Skeletal muscle satellite cell (primary cell): ENCODE measurements around the gene CSNK1G3. TPM values are rescaled to one million over a fixed set of nuclear protein-coding genes. Genes with fewer than 3 reads are reported as not detected.
A peak's percentile ranks its signal among the peaks of the same experiment; 100 is the strongest.
"Not testable (repeated sequence)": the region's sequence is repeated elsewhere in the genome, so short reads cannot be mapped to it uniquely, and the experiment has no call there.

ENCODE experiments used
- H3K27me3 ChIP-seq: 2 replicates; pipeline ENCODE4 v1.7.0; 2013; ENCODE audit warnings: low read length; ENCODE audit not compliant: control insufficient read depth, insufficient read depth
- H3K36me3 ChIP-seq: 2 replicates; pipeline ENCODE4 v1.7.0; 2013; ENCODE audit warnings: mild to moderate bottlenecking, control low read depth, low read length; ENCODE audit not compliant: insufficient read depth
- H3K4me1 ChIP-seq: 2 replicates; pipeline ENCODE4 v1.7.0; 2013; ENCODE audit warnings: low read length; ENCODE audit not compliant: control insufficient read depth, insufficient read depth
- H3K4me2 ChIP-seq: 2 replicates; pipeline ENCODE4 v1.7.0; 2013; ENCODE audit warnings: mild to moderate bottlenecking, low read length
- H3K4me3 ChIP-seq: 2 replicates; pipeline ENCODE4 v1.7.0; 2013; ENCODE audit warnings: low read length
- H3K9ac ChIP-seq: 2 replicates; pipeline ENCODE4 v1.7.0; 2013; ENCODE audit warnings: mild to moderate bottlenecking, low read depth, low read length, moderate library complexity
- H3K9me3 ChIP-seq: replicated peaks from 2 replicates; pipeline ENCODE4 v1.7.0; 2013; ENCODE audit warnings: mild to moderate bottlenecking, control low read depth, low read length
- total RNA-seq: library from RNA; depleted of rRNA; stranded (reverse); fragments of >200 nt; gene quantifications from 2 replicates; pipeline ENCODE4 v1.2.3, GENCODE V29; 2012; rRNA removed

CSNK1G3 gene
- 37.8 and 46.9 TPM in 2 replicates for total RNA-seq

DNA sequence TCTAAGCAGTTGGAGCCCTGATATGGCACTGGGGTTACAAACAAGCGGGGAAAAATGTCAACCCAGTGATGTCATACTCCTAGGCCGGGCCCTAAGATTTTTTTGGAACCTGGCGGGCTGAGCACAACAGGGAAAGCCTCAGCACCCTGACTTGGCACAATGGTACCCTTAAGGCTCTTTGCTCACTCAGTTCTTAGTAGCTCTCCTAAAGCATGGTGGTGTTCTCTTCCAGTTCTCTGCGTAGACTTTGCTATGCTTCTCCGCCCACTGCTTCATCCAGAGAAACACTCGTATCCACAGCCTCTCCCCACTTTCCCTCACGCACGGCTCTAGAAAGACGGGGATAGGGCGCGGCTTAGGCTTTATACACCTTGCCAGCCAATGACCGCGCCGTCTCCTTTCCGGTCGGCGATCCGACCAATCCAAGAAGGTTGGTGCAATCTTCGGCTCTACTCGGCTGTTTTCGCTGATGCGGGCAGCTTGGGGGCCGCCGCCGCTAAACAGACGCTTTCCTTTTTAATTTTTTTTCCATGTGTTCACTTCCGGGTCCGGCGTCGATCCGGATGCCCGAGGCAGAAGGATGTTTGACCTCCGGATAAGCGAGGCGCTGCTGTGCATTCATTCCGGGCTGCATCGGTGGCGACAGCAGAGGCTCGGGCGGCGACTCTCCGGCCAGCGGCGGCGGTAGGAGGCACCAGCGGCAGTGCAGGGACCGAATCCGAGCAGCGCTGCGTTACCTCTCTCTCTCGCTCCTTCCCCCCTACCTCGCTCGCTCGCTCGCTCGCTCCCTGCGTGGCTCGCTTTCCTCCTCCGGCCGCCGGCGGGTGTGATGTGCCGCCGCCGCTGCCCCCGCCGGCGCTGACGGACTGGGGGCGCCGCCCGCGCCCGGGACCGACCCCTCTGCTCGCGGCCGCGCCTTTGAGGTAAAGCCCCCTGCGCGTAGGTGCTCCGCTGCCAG, at the start of gene CSNK1G3:
TSS of gene CSNK1G3 (plus strand) at position 530 of the 958 bp plus-strand sequence. CDS start 33,487 bp downstream, outside the sequence.
- H3K9ac ChIP-seq, result peak within 1 kb of the TSS; percentile 89
- H3K4me1 ChIP-seq, result peaks cover 23% of the 10 kb centered on the region
- H3K4me3 ChIP-seq, result peak within 1 kb of the TSS; percentile 91

DNA sequence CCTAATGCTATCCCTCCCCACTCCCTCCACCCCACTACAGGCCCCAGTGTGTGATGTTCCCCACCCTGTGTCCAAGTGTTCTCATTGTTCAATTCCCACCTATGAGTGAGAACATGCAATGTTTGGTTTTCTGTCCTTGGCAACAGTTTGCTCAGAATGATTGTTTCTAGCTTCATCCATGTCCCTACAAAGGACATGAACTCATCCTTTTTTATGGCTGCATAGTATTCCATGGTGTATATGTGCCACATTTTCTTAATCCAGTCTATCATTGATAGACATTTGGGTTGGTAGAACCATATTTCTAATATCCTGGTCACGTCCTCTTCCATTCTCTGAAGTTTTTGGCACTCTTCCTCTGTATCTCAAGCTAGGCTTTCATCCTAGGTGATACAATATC, 45.1 kb upstream of the CSNK1G3 start:
- not testable (repeated sequence) for H3K36me3 ChIP-seq, H3K4me2 ChIP-seq, H3K9me3 ChIP-seq, H3K27me3 ChIP-seq, H3K9ac ChIP-seq, H3K4me1 ChIP-seq, H3K4me3 ChIP-seq

More for the DNA sequence above, at the start of gene CSNK1G3:
- H3K9me3 ChIP-seq, result no peaks in the 10 kb centered on the region
- no peaks in the 10 kb centered on the region for H3K27me3 ChIP-seq
- H3K36me3 ChIP-seq, result no peaks in the 10 kb centered on the region
- peak within 1 kb of the TSS; percentile 80 for H3K4me2 ChIP-seq

DNA sequence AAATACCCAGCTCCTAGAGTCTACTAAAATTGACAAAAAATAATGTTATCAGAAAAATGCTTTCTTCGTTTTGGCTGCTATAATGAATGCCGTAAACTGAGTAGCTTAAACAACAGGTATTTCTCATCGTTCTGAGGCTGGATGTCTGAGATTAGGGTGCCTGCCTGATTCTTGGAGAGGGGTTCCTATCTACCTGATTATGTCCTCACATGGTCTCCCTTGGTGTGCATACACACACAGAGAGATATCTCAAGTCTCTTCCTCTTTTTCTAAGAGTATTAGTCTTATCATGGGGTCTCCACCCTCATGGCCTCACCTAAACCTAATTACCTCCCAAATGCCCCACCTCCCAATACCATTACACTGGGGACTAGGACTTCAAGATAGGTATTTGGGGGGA, 40.6 kb upstream of the CSNK1G3 start:
- H3K36me3 ChIP-seq, result no peaks in the 10 kb centered on the region
- no peaks in the 10 kb centered on the region for H3K4me1 ChIP-seq
- no peaks in the 10 kb centered on the region for H3K27me3 ChIP-seq

DNA sequence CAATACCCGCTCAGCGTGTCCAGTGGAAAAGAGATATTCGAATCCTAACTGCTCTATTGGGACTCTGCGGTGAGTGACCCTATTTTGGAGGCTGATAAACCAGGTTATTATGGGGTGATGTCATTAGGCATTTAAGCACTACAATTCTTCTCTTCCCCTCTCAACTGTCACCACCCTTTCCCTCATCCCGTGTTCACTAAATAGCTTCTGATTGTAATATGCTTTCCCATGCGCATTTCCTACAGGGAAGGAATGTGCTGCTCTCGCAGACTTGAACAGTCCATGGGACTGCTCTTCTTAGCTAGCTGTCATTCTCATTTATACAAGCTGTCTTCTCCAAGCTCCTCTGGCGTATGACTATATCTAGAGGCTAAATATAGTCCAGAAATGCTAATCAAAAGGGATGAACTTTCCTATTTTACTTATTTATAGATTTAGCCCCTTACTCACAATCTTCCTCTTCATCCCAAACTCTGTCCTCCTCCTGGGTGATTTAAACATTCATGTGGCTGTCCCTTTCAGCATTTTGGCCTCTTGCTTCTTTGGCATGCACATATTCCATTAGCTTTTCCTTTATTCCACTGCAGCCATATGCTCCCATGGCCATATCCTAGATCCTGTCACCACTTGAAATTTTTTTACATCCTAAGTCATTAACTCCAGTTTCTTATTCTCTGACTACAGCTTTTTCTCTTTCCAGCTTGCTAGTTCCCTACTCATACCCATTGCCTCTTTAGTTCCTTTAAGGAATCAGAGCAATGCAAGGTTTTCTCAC, 39.6 kb upstream of the CSNK1G3 start:
- Histone ChIP-seq H3K9ac (no peak overlapping the region), H3K36me3 (no peaks in the 10 kb centered on the region)

More for the DNA sequence above, 40.6 kb upstream of the CSNK1G3 start:
- Histone ChIP-seq H3K9ac (no peak overlapping the region), H3K4me2 (no peak overlapping the region), H3K9me3 (no peaks in the 10 kb centered on the region), H3K4me3 (no peak overlapping the region)

DNA sequence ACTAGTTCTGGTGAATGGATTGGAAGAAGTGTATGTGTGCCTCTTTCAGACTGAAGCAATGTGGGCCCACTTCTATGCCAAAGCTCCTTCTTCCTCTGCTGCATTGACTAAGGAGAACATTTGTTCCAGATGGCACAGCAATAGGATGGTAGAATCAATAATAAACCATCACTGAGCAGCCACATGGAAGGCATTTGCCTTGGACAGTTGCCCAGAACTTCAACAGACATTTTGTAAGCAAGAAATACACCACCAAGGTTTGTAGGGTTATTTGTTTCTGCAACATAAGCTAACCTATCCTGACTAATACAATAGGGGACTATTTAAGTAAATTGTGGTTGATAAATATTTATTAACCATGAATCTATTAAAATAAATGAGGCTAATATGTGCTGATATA, 37.7 kb upstream of the CSNK1G3 start:
- Histone ChIP-seq H3K4me3 (no peak overlapping the region), H3K27me3 (no peaks in the 10 kb centered on the region), H3K9me3 (no peaks in the 10 kb centered on the region), H3K36me3 (no peaks in the 10 kb centered on the region), H3K4me1 (no peaks in the 10 kb centered on the region), H3K4me2 (no peak overlapping the region), H3K9ac (no peak overlapping the region)

More for the DNA sequence above, 39.6 kb upstream of the CSNK1G3 start:
- H3K4me3 ChIP-seq, result no peak overlapping the region
- H3K4me1 ChIP-seq, result no peaks in the 10 kb centered on the region
- H3K9me3 ChIP-seq, result no peaks in the 10 kb centered on the region
- no peak overlapping the region for H3K4me2 ChIP-seq
- no peaks in the 10 kb centered on the region for H3K27me3 ChIP-seq

DNA sequence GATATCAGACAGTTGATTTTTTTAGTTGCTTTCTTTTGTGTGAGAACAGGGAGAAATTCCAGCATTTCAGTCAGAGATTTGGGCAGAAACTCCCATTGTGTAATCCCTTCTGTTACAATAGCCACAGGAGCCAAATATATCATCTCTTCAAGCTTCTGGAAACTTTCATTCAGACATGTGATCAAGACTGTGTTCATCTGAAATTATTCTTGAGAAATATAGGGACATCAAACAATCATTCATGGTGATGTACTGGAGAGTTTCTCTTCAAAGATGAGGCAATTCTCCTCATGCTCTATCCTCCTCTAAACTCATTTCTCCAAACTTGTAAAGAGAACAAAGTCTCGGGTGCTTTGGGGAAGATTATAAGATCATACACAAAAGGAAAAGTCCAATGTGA, 35.2 kb upstream of the CSNK1G3 start:
- H3K4me1 ChIP-seq, result peaks cover 1% of the 10 kb centered on the region
- H3K36me3 ChIP-seq, result no peaks in the 10 kb centered on the region
- H3K27me3 ChIP-seq, result no peaks in the 10 kb centered on the region
- H3K9me3 ChIP-seq, result no peaks in the 10 kb centered on the region
- no peak overlapping the region for H3K9ac ChIP-seq
- H3K4me3 ChIP-seq, result no peak overlapping the region
- no peak overlapping the region for H3K4me2 ChIP-seq

DNA sequence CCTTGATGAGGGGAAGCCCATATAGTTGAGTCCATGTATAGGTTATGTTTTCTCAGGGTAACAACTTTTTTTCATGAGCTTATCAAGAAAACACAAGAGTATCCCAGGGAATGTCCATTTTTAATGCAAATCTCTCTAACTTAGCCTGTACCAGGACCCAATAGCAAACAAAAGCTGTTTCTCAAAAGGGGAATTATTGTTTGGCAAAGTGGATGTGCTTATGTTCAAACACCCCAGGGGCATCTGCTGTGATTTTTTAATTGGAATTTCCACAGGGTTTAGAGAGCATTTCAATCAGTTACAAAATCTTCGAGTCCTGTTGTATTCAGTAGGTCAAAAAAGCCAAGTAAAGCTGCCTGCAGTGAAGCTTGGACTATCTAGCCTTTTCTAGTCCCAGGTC, 33.4 kb upstream of the CSNK1G3 start:
- Histone ChIP-seq H3K9ac (no peak overlapping the region), H3K4me3 (no peak overlapping the region), H3K4me1 (peaks cover 12% of the 10 kb centered on the region)

DNA sequence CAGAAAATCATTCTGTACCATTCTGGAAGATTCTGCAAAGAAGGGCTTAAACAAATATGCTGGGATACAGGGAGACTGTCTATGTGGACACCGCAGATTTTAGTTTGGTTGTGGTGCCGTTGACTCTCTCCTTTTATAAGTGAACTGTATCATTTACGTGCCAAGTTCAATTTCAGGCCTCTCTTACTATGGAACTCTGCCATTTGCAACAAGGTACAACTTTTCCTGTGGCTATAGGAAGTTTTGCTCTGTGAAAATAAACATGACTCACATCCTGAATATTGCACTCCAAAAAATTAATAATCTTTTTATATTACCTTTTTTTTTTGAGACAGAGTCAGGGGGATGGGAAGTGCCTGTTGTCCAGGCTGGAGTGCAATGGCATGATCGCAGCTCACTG, 29.7 kb upstream of the CSNK1G3 start:
- Histone ChIP-seq H3K4me3 (no peak overlapping the region), H3K36me3 (no peaks in the 10 kb centered on the region), H3K4me1 (peaks cover 28% of the 10 kb centered on the region), H3K4me2 (peak overlapping the region; percentile 56), H3K27me3 (no peaks in the 10 kb centered on the region), H3K9me3 (no peaks in the 10 kb centered on the region), H3K9ac (no peak overlapping the region)

More for the DNA sequence above, 33.4 kb upstream of the CSNK1G3 start:
- no peaks in the 10 kb centered on the region for H3K9me3 ChIP-seq
- no peak overlapping the region for H3K4me2 ChIP-seq
- H3K36me3 ChIP-seq, result no peaks in the 10 kb centered on the region
- no peaks in the 10 kb centered on the region for H3K27me3 ChIP-seq

DNA sequence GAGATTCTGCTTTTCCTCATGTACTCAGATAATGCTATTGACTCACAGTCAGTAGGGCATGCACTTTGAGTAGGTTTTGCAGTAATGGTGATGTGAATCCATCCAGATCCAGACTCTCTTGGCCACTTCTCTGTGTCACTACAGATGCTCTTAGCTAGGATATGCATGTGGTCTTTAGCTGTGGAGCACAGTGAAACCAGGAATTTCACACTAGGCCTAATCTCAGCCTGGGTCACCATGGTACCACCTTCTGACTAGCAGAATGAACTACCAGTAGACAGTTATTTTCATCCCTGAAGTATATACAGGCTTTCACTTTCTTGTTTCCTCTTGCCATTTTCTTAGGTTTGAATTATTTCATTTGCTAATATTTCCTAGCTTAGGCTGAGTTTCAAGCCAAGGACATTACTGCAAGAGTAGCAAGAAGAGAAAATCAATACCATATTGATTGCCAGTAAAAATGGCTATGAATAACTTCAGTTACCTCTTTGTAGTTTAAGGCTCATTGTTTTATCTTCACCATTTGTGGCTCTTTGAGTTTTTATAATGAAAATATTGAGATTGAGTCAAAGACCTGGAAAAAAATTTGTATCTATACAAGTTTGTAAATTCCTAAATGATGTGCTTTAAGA, 28.4 kb upstream of the CSNK1G3 start:
- Histone ChIP-seq H3K36me3 (no peaks in the 10 kb centered on the region), H3K4me2 (no peak overlapping the region), H3K27me3 (no peaks in the 10 kb centered on the region), H3K9ac (no peak overlapping the region), H3K4me3 (no peak overlapping the region), H3K9me3 (no peaks in the 10 kb centered on the region), H3K4me1 (peaks cover 32% of the 10 kb centered on the region)

DNA sequence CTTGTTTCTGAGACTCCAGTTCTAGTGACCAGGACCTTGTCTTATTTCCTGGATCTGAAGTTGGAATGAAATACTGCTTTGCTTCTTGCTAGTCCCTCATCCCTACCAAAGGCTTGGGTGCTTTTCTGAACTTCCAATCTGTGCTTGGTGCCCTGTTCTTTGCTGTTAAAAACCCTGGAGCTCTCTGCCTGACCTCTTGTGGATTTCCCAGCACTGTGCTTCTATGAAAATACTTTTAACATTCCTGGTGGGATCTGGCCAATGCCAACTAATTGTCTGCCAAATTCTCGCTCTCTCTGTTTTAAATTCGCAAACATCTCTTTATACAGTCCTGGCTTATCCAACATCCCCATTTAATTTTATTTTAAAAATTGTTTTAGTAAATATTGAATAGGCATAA, 26.7 kb upstream of the CSNK1G3 start:
- no peaks in the 10 kb centered on the region for H3K9me3 ChIP-seq
- H3K4me2 ChIP-seq, result no peak overlapping the region
- no peaks in the 10 kb centered on the region for H3K36me3 ChIP-seq
- H3K4me3 ChIP-seq, result no peak overlapping the region
- H3K9ac ChIP-seq, result no peak overlapping the region
- H3K27me3 ChIP-seq, result no peaks in the 10 kb centered on the region
- peaks cover 32% of the 10 kb centered on the region for H3K4me1 ChIP-seq
